Progenitor cell of endocrine pancreas (in vitro differentiated cells): ENCODE data around the gene OTULINL. TPM values are rescaled to one million over a fixed set of nuclear protein-coding genes. Genes with fewer than 3 reads are reported as not detected.

ENCODE experiments used
- DNase-seq: peaks from one replicate; pipeline ENCODE4 v3.0.0; 2021; ENCODE audit warnings: low spot score; ENCODE audit not compliant: unreplicated experiment
- H3K27ac Mint-ChIP-seq: 2 replicates; pipeline ENCODE4 v1.8.0; 2021; ENCODE audit warnings: mild to moderate bottlenecking, moderate library complexity, mixed read lengths
- H3K27me3 Mint-ChIP-seq: 2 replicates; pipeline ENCODE4 v1.8.0; 2021; ENCODE audit warnings: mixed read lengths
- H3K36me3 Mint-ChIP-seq: 2 replicates; pipeline ENCODE4 v1.8.0; 2022; ENCODE audit warnings: mixed read lengths; ENCODE audit not compliant: insufficient read depth
- H3K4me1 Mint-ChIP-seq: 2 replicates; pipeline ENCODE4 v1.8.0; 2021; ENCODE audit warnings: low read depth, mixed read lengths
- H3K4me3 Mint-ChIP-seq: 2 replicates; pipeline ENCODE4 v1.8.0; 2021; ENCODE audit warnings: low read depth, mild to moderate bottlenecking, moderate library complexity, mixed read lengths
- H3K9me3 Mint-ChIP-seq: 2 replicates; pipeline ENCODE4 v1.8.0; 2021; ENCODE audit warnings: low read depth, mixed read lengths
- total RNA-seq: library from RNA; stranded (reverse); gene quantifications from 2 replicates; pipeline ENCODE4 v1.2.1, GENCODE V29; 2021
- TF ChIP-seq, protein P1 (sequence below): fragments of 200-600 bp; sonication (generic); IDR thresholded peaks from one replicate; pipeline ENCODE4 v1.5.0; 2021; ENCODE audit warnings: antibody characterized with exemption, mild to moderate bottlenecking; ENCODE audit not compliant: unreplicated experiment

OTULINL gene
- total RNA-seq, 1 donor from 2014 or later: 35.5 TPM

DNA sequence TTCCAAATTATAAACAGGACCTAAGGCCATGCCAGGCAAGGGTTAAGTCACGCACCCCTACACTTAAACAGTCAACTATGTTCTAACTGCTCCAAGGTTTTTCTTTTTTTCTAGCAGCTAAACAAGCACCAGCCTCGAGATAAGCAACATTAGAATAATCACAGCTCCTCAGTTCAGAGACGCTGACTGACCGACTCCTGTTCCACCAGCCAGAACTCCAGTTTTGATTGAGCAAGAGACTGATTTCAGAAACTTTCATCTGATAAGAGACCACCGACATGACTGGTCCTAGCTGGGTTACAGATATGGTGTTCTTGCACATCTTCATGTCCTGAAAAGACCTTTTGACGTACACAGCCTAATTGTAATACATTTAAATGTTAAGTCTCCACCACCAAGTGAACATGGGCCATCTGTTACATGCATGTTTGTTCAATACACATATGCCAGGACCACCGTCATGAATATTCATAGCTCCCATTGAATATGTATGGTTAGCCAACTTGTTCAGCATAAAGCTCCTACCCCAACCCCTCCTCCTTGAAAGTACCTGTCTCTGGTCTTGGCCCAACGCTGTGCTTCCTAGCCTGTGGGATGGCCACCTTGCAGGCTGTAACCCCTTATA, 23.7 kb upstream of the OTULINL start:
- no peak overlapping the region for H3K4me3 Mint-ChIP-seq
- no peaks in the 10 kb centered on the region for H3K9me3 Mint-ChIP-seq
- H3K4me1 Mint-ChIP-seq: peaks cover 16% of the 10 kb centered on the region
- no peaks in the 10 kb centered on the region for H3K36me3 Mint-ChIP-seq
- TF ChIP-seq, protein P1, sequence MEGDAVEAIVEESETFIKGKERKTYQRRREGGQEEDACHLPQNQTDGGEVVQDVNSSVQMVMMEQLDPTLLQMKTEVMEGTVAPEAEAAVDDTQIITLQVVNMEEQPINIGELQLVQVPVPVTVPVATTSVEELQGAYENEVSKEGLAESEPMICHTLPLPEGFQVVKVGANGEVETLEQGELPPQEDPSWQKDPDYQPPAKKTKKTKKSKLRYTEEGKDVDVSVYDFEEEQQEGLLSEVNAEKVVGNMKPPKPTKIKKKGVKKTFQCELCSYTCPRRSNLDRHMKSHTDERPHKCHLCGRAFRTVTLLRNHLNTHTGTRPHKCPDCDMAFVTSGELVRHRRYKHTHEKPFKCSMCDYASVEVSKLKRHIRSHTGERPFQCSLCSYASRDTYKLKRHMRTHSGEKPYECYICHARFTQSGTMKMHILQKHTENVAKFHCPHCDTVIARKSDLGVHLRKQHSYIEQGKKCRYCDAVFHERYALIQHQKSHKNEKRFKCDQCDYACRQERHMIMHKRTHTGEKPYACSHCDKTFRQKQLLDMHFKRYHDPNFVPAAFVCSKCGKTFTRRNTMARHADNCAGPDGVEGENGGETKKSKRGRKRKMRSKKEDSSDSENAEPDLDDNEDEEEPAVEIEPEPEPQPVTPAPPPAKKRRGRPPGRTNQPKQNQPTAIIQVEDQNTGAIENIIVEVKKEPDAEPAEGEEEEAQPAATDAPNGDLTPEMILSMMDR: no peak
- no peak overlapping the region for H3K27ac Mint-ChIP-seq
- DNase-seq: no peak
- H3K27me3 Mint-ChIP-seq: no peaks in the 10 kb centered on the region

DNA sequence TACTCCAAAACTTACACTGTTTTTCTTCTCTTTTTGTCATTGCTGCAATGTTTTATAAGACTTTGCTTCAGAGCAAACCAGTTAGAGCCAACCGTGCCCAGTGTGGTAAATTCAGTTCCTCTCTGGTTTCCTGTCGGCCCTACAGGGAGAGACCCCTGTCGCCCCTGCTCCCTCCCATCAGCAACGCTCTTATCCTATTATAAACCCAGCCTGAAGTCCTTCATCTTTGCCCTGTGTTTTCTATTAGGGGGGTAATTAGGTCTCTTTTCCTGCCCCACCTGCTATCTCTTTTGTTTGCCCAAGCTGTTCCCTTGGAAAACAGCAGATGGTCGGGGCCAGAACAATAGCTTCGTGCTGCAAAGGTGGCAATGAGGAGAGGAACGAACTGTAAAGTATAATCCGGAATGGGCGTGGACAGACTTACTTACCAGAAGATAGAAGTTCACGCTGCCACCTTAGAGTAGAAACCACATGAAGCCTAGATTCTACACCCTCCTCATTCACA, 21.4 kb upstream of the OTULINL start:
- Mint-ChIP-seq H3K4me3 (no peak overlapping the region), H3K27me3 (no peaks in the 10 kb centered on the region), H3K27ac (peak overlapping the region; percentile 69), H3K36me3 (no peaks in the 10 kb centered on the region), H3K9me3 (peaks cover 3% of the 10 kb centered on the region), H3K4me1 (peaks cover 16% of the 10 kb centered on the region)
- TF ChIP-seq, protein P1: no peak
- DNase-seq: no peak

DNA sequence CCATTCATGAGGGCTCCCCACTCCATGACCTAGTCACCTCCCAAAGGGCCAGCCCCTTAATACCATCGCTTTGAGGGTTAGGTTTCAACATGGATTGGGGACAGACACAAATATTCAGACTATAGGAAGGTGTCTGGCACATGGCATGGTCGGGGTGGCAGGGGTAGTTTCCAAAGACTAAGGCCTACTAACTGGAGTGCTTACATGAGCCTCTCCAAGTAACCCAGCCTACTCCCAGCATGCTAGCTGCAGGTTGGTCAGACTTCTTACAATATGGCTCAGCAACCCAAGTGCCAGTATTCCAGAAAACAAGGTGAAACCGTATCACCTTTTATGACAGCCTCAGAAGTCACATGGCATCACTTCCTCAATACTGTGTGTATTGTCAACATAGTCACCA, 19.9 kb upstream of the OTULINL start:
- no peaks in the 10 kb centered on the region for H3K27me3 Mint-ChIP-seq
- no peak overlapping the region for H3K4me3 Mint-ChIP-seq
- DNase-seq: no peak
- H3K27ac Mint-ChIP-seq: no peak overlapping the region
- TF ChIP-seq, protein P1: no peak
- peaks cover under 1% of the 10 kb centered on the region for H3K36me3 Mint-ChIP-seq
- H3K4me1 Mint-ChIP-seq: peaks cover 16% of the 10 kb centered on the region
- H3K9me3 Mint-ChIP-seq: peaks cover 5% of the 10 kb centered on the region

DNA sequence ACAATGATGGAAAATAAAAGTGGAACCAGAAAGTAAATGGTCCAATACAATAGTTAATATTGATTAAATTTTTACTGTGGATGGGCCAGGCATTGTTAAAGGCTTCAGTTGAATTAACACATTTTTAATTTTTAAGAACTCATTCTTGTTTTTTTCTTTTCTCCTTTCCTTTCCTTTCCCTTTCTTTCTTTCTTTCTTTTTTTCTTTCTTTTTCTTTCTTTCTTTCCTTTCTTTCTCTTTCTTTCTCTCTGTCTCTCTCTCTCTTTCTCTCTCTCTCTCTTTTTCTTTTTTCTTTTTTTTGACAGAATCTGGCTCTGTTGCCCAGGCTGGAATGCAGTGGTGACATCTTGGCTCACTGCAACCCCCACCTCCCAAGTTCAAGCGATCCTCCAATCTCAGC, 13.3 kb upstream of the OTULINL start:
- H3K27ac Mint-ChIP-seq: no peak overlapping the region
- H3K27me3 Mint-ChIP-seq: no peaks in the 10 kb centered on the region
- H3K9me3 Mint-ChIP-seq: peaks cover 12% of the 10 kb centered on the region
- no peak overlapping the region for H3K4me3 Mint-ChIP-seq
- TF ChIP-seq, protein P1: no peak
- H3K36me3 Mint-ChIP-seq: peaks cover 4% of the 10 kb centered on the region
- peaks cover 26% of the 10 kb centered on the region for H3K4me1 Mint-ChIP-seq
- no peak for DNase-seq

DNA sequence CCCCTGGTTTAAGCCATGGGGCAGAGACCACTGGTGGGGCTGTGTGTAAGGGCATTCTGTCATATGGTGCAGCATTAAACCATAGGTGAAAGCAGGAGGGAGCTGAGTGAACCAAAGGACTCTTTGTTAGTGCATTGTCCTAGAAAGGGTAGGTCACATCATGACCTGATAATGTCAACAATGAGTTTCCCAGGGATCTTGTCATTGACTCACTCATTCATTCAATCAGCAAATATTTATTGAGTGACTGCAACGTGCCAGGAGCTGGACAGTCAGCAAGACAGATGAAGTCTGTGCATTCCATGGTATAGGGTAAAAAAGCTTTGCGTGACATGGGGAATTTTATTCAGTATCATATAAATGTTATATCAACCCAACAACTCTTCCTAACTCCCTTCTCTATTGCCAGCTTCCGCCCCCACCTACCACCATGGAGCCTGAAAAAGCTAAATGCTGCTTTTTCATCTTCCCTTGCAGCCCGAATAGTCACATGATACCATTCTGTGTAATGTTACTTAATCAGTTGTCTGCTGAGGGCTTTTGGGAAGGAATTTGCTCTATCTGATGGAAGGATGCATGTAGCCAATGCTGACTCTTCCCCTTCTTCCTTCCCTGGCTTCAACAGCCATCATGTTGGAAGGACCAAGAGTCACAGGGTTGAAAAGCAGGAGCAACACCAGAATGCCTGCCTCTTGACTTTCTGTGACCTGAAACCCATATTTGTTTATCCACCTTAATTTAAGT, 11.5 kb upstream of the OTULINL start:
- peak overlapping the region; percentile 83 for H3K27ac Mint-ChIP-seq
- H3K9me3 Mint-ChIP-seq: peaks cover 9% of the 10 kb centered on the region
- no peak overlapping the region for H3K4me3 Mint-ChIP-seq
- no peak for DNase-seq
- peaks cover 4% of the 10 kb centered on the region for H3K36me3 Mint-ChIP-seq
- no peaks in the 10 kb centered on the region for H3K27me3 Mint-ChIP-seq
- TF ChIP-seq, protein P1: no peak
- H3K4me1 Mint-ChIP-seq: peaks cover 26% of the 10 kb centered on the region
